Activated CD4-positive, alpha-beta memory T cell treated with anti-CD3 and anti-CD28 coated beads, Interleukin-2, amount 10 ng/mL, durations not matched to agents 7 days and 5 days (primary cell): ENCODE data around the gene MEAK7. TPM values are rescaled to one million over a fixed set of nuclear protein-coding genes. Genes with fewer than 3 reads are reported as not detected.

ENCODE experiments used
- CTCF ChIA-PET: fragments of 350-600 bp; sonication (Branson Sonifier 250); formaldehyde crosslinking; loops from one replicate; lab custom pipeline; 2021; ENCODE audit warnings: antibody characterized with exemption, inconsistent platforms; lab: Charles Lee
- POLR2A ChIA-PET: fragments of 350-600 bp; sonication (Branson Sonifier 250); formaldehyde crosslinking; loops from one replicate; lab custom pipeline; 2021; ENCODE audit warnings: antibody characterized with exemption; lab: Charles Lee
- DNase-seq: peaks from one replicate; pipeline ENCODE4 v3.0.0-alpha.2; 2020
- H3K27ac Mint-ChIP-seq: one replicate; pipeline ENCODE4 v1.8.0; 2021; ENCODE audit warnings: mild to moderate bottlenecking, mixed read lengths
- H3K27me3 Mint-ChIP-seq: one replicate; pipeline ENCODE4 v1.8.0; 2021; ENCODE audit warnings: mixed read lengths
- H3K36me3 Mint-ChIP-seq: one replicate; pipeline ENCODE4 v1.8.0; 2021; ENCODE audit warnings: low read depth, mixed read lengths
- H3K4me1 Mint-ChIP-seq: one replicate; pipeline ENCODE4 v1.8.0; 2021; ENCODE audit warnings: mixed read lengths
- H3K4me3 Mint-ChIP-seq: one replicate; pipeline ENCODE4 v1.8.0; 2021; ENCODE audit warnings: mild to moderate bottlenecking, mixed read lengths
- H3K9me3 Mint-ChIP-seq: one replicate; pipeline ENCODE4 v1.8.0; 2021; ENCODE audit warnings: mixed read lengths
- total RNA-seq, 2 experiments: library from RNA; stranded (reverse); gene quantifications; one replicate each; pipeline ENCODE4 v1.2.3, GENCODE V29; 2021

MEAK7 gene
- total RNA-seq, 2 experiments from 2014 or later: 27.7 to 33.4 TPM

- Mint-ChIP-seq H3K27me3 (no peaks in the 10 kb centered on the region), H3K27ac (no peak overlapping the region), H3K9me3 (peaks cover 17% of the 10 kb centered on the region), H3K4me1 (peaks cover 6% of the 10 kb centered on the region), H3K4me3 (no peak overlapping the region), H3K36me3 (peaks cover 54% of the 10 kb centered on the region)
- no peak for DNase-seq
- ChIA-PET POLR2A (no interaction called here), CTCF (no interaction called here)
Measured at GRCh38 chr16:84465154-84465553, 39.3 kb downstream of the MEAK7 start.

- CTCF ChIA-PET: no interaction called here
- Mint-ChIP-seq H3K36me3 (peaks cover 57% of the 10 kb centered on the region), H3K4me1 (peaks cover 6% of the 10 kb centered on the region), H3K4me3 (no peak overlapping the region), H3K27me3 (no peaks in the 10 kb centered on the region), H3K9me3 (peaks cover 17% of the 10 kb centered on the region), H3K27ac (no peak overlapping the region)
- no peak for DNase-seq
- POLR2A ChIA-PET: interaction anchor here (0.6 kb wide), 1 partner anchor 240 kb away, joined by 4 read pairs; no protein-coding TSS in a partner anchor
Measured at GRCh38 chr16:84464116-84464515, 40.3 kb downstream of the MEAK7 start.

GRCh38 chr16:84463221-84463620 lies 41.2 kb downstream of the MEAK7 start:
- H3K27me3 Mint-ChIP-seq: no peaks in the 10 kb centered on the region
- peaks cover 17% of the 10 kb centered on the region for H3K9me3 Mint-ChIP-seq
- DNase-seq: no peak
- ChIA-PET POLR2A (no interaction called here), CTCF (no interaction called here)
- H3K27ac Mint-ChIP-seq: no peak overlapping the region
- no peak overlapping the region for H3K4me3 Mint-ChIP-seq
- peaks cover 6% of the 10 kb centered on the region for H3K4me1 Mint-ChIP-seq
- peaks cover 48% of the 10 kb centered on the region for H3K36me3 Mint-ChIP-seq

GRCh38 chr16:84462296-84463210 lies 41.9 kb downstream of the MEAK7 start:
- peaks cover 42% of the 10 kb centered on the region for H3K36me3 Mint-ChIP-seq
- POLR2A ChIA-PET: no interaction called here
- H3K27ac Mint-ChIP-seq: no peak overlapping the region
- DNase-seq: no peak
- peaks cover 6% of the 10 kb centered on the region for H3K4me1 Mint-ChIP-seq
- no peaks in the 10 kb centered on the region for H3K27me3 Mint-ChIP-seq
- peaks cover 11% of the 10 kb centered on the region for H3K9me3 Mint-ChIP-seq
- CTCF ChIA-PET: no interaction called here
- no peak overlapping the region for H3K4me3 Mint-ChIP-seq

- ChIA-PET CTCF (no interaction called here), POLR2A (no interaction called here)
- H3K36me3 Mint-ChIP-seq: peaks cover 33% of the 10 kb centered on the region
- no peak overlapping the region for H3K4me3 Mint-ChIP-seq
- peaks cover 6% of the 10 kb centered on the region for H3K4me1 Mint-ChIP-seq
- H3K9me3 Mint-ChIP-seq: peaks cover 5% of the 10 kb centered on the region
- no peak for DNase-seq
- no peaks in the 10 kb centered on the region for H3K27me3 Mint-ChIP-seq
- H3K27ac Mint-ChIP-seq: no peak overlapping the region
Measured at GRCh38 chr16:84461413-84462295, 42.8 kb downstream of the MEAK7 start.

GRCh38 chr16:84461029-84461412 lies 43.4 kb downstream of the MEAK7 start:
- no peaks in the 10 kb centered on the region for H3K27me3 Mint-ChIP-seq
- no peak for DNase-seq
- peaks cover 26% of the 10 kb centered on the region for H3K36me3 Mint-ChIP-seq
- POLR2A ChIA-PET: no interaction called here
- H3K4me1 Mint-ChIP-seq: peaks cover 6% of the 10 kb centered on the region
- no peak overlapping the region for H3K27ac Mint-ChIP-seq
- H3K4me3 Mint-ChIP-seq: no peak overlapping the region
- CTCF ChIA-PET: no interaction called here
- no peaks in the 10 kb centered on the region for H3K9me3 Mint-ChIP-seq

GRCh38 chr16:84460406-84461028 lies 43.9 kb downstream of the MEAK7 start:
- ChIA-PET POLR2A (no interaction called here), CTCF (no interaction called here)
- Mint-ChIP-seq H3K9me3 (no peaks in the 10 kb centered on the region), H3K27ac (no peak overlapping the region), H3K4me3 (no peak overlapping the region), H3K4me1 (peaks cover 6% of the 10 kb centered on the region), H3K36me3 (peaks cover 23% of the 10 kb centered on the region), H3K27me3 (no peaks in the 10 kb centered on the region)
- no peak for DNase-seq

GRCh38 chr16:84459941-84460405 lies 44.5 kb downstream of the MEAK7 start:
- CTCF ChIA-PET: interaction anchor here (0.6 kb wide), 1 partner anchor 162 kb away, joined by 4 read pairs; no protein-coding TSS in a partner anchor

GRCh38 chr16:84459533-84459894 lies 44.9 kb downstream of the MEAK7 start:
- no peaks in the 10 kb centered on the region for H3K9me3 Mint-ChIP-seq

More at GRCh38 chr16:84459941-84460405, 44.5 kb downstream of the MEAK7 start:
- no peaks in the 10 kb centered on the region for H3K9me3 Mint-ChIP-seq
- peaks cover 23% of the 10 kb centered on the region for H3K36me3 Mint-ChIP-seq
- no peaks in the 10 kb centered on the region for H3K27me3 Mint-ChIP-seq
- POLR2A ChIA-PET: no interaction called here
- peaks cover 6% of the 10 kb centered on the region for H3K4me1 Mint-ChIP-seq
- no peak for DNase-seq
- no peak overlapping the region for H3K27ac Mint-ChIP-seq
- H3K4me3 Mint-ChIP-seq: no peak overlapping the region

GRCh38 chr16:84458606-84459532 lies 45.6 kb downstream of the MEAK7 start:
- POLR2A ChIA-PET: no interaction called here
- DNase-seq: no peak
- Mint-ChIP-seq H3K27me3 (no peaks in the 10 kb centered on the region), H3K9me3 (no peaks in the 10 kb centered on the region), H3K4me3 (no peak overlapping the region), H3K27ac (no peak overlapping the region), H3K36me3 (peaks cover 17% of the 10 kb centered on the region), H3K4me1 (peaks cover 6% of the 10 kb centered on the region)
- CTCF ChIA-PET: interaction anchor here (0.6 kb wide), 1 partner anchor 164 kb away, joined by 4 read pairs; no protein-coding TSS in a partner anchor

More at GRCh38 chr16:84459533-84459894, 44.9 kb downstream of the MEAK7 start:
- Mint-ChIP-seq H3K4me3 (no peak overlapping the region), H3K27me3 (no peaks in the 10 kb centered on the region), H3K36me3 (peaks cover 20% of the 10 kb centered on the region), H3K4me1 (peaks cover 6% of the 10 kb centered on the region), H3K27ac (no peak overlapping the region)
- DNase-seq: no peak
- CTCF ChIA-PET: interaction anchor here (0.6 kb wide), 1 partner anchor 163 kb away, joined by 4 read pairs; no protein-coding TSS in a partner anchor
- POLR2A ChIA-PET: no interaction called here

- Mint-ChIP-seq H3K4me3 (no peak overlapping the region), H3K27ac (no peak overlapping the region), H3K27me3 (no peaks in the 10 kb centered on the region), H3K36me3 (peaks cover 7% of the 10 kb centered on the region), H3K9me3 (peaks cover 2% of the 10 kb centered on the region), H3K4me1 (no peaks in the 10 kb centered on the region)
- ChIA-PET CTCF (no interaction called here), POLR2A (no interaction called here)
- no peak for DNase-seq
Measured at GRCh38 chr16:84455031-84455430, 49.4 kb downstream of the MEAK7 start.
